Endothelial cell of umbilical vein (primary cell): ENCODE measurements around the gene RALGAPA1. TPM values are rescaled to one million over a fixed set of nuclear protein-coding genes. Genes with fewer than 3 reads are reported as not detected.

ENCODE experiments used
- BruUV-seq: library from RNA; stranded (reverse); fragments of 400-500 nt; replicated peaks from 2 replicates; lab custom pipeline; 2021; lab: Mats Ljungman, UMichigan
- CTCF ChIA-PET: fragments of 300-600, 350-600 bp; sonication (Branson Sonifier 250); formaldehyde crosslinking; loops from one replicate; lab custom pipeline; 2021; ENCODE audit warnings: antibody characterized with exemption, inconsistent platforms; lab: Charles Lee
- POLR2A ChIA-PET: fragments of 300-600, 350-600 bp; sonication (Branson Sonifier 250); formaldehyde crosslinking; loops from one replicate; lab custom pipeline; 2021; ENCODE audit warnings: antibody characterized with exemption, inconsistent platforms; lab: Charles Lee
- DNase-seq: peaks from one replicate; pipeline ENCODE4 v3.0.0-alpha.2; 2011; ENCODE audit warnings: low read depth, low spot score
- FAIRE-seq: peaks from 2 replicates; lab custom pipeline; 2011; peaks lifted over from hg19 to GRCh38; lab: Jason Lieb, UNC
- H2AFZ ChIP-seq: 2 replicates; pipeline ENCODE4 v1.6.0; 2012; ENCODE audit warnings: low read depth, low read length, control low read depth, inconsistent platforms
- H3K27ac ChIP-seq: 2 replicates; pipeline ENCODE4 v1.5.1; 2011; ENCODE audit warnings: low read depth, mild to moderate bottlenecking, control low read depth, low read length, moderate library complexity; ENCODE audit not compliant: insufficient read depth
- H3K27me3 ChIP-seq, 2 experiments: 2 replicates each; pipeline versions ENCODE4 v1.6.0 to v1.6.1; 2011; ENCODE audit warnings: low read length in 2 of 2, mixed read lengths in 1 of 2; ENCODE audit not compliant: control insufficient read depth in 2 of 2, insufficient read depth in 2 of 2
- H3K36me3 ChIP-seq, 2 experiments: 2 replicates in 1 of 2; 3 replicates in 1 of 2; pipeline ENCODE4 v1.5.1; 2011; ENCODE audit warnings: low read length in 2 of 2, mild to moderate bottlenecking in 1 of 2, moderate library complexity in 1 of 2; ENCODE audit not compliant: control insufficient read depth in 2 of 2, insufficient read depth in 2 of 2; ENCODE audit errors: extremely low read depth in 1 of 2
- H3K4me1 ChIP-seq: 3 replicates; pipeline ENCODE4 v1.5.1; 2011; ENCODE audit warnings: mild to moderate bottlenecking, low read length; ENCODE audit not compliant: control insufficient read depth, insufficient read depth; ENCODE audit errors: extremely low read depth
- H3K4me2 ChIP-seq: 2 replicates; pipeline ENCODE4 v1.6.1; 2011; ENCODE audit warnings: low read length, control low read depth, mixed read lengths; ENCODE audit not compliant: insufficient read depth
- H3K4me3 ChIP-seq, 3 experiments: fragments of 200-600 bp in 1 of 3; sonication (generic), shearing (Covaris generic) in 1 of 3; replicated peaks in 1 of 3; 2 replicates each; pipeline ENCODE4 v1.5.1; 2011 to 2016; ENCODE audit warnings: control low read depth in 3 of 3, low read length in 3 of 3, mild to moderate bottlenecking in 2 of 3, inconsistent platforms in 1 of 3, low read depth in 1 of 3, moderate library complexity in 1 of 3; ENCODE audit not compliant: insufficient read depth in 1 of 3
- H3K79me2 ChIP-seq: 2 replicates; pipeline ENCODE4 v1.6.0; 2012; ENCODE audit warnings: low read length, inconsistent platforms; ENCODE audit not compliant: control insufficient read depth, insufficient read depth
- H3K9ac ChIP-seq: replicated peaks from 2 replicates; pipeline ENCODE3; 2011; ENCODE audit warnings: low read length, control low read depth; ENCODE audit not compliant: insufficient read depth; ENCODE audit errors: extremely low read depth
- H3K9me1 ChIP-seq: replicated peaks from 3 replicates; pipeline ENCODE4 v1.6.0; 2011; ENCODE audit warnings: mild to moderate bottlenecking, low read length; ENCODE audit not compliant: control insufficient read depth, insufficient read depth; ENCODE audit errors: extremely low read depth
- H3K9me3 ChIP-seq: replicated peaks from 2 replicates; pipeline ENCODE4 v1.5.1; 2012; ENCODE audit warnings: low read length, inconsistent platforms; ENCODE audit not compliant: control insufficient read depth, insufficient read depth
- H4K20me1 ChIP-seq: replicated peaks from 2 replicates; pipeline ENCODE3; 2011; ENCODE audit warnings: mild to moderate bottlenecking, low read length; ENCODE audit not compliant: control insufficient read depth, insufficient read depth; ENCODE audit errors: extremely low read depth
- EZH2 ChIP-seq: IDR thresholded peaks from 2 replicates; pipeline ENCODE4 v1.6.1; 2012; ENCODE audit warnings: borderline replicate concordance, low read depth, mild to moderate bottlenecking, moderate library complexity, low read length, inconsistent platforms; ENCODE audit not compliant: severe bottlenecking
- FOS ChIP-seq: IDR thresholded peaks from 2 replicates; pipeline ENCODE4 v1.6.1; 2011; ENCODE audit warnings: mild to moderate bottlenecking, low read length, moderate library complexity, borderline replicate concordance; ENCODE audit not compliant: insufficient read depth
- GATA2 ChIP-seq: IDR thresholded peaks from 2 replicates; pipeline ENCODE4 v1.7.0; 2011; ENCODE audit warnings: low read depth, mild to moderate bottlenecking, moderate library complexity, mixed read lengths, low read length; ENCODE audit not compliant: insufficient read length, insufficient read depth
- JUN ChIP-seq: IDR thresholded peaks from 2 replicates; pipeline ENCODE4 v1.6.1; 2011; ENCODE audit warnings: borderline replicate concordance, low read depth; ENCODE audit not compliant: insufficient read length, insufficient read depth
- MAX ChIP-seq: IDR thresholded peaks from 2 replicates; pipeline ENCODE4 v1.6.1; 2011; ENCODE audit not compliant: insufficient read depth, insufficient read length
- MYC ChIP-seq: IDR thresholded peaks from one replicate; pipeline ENCODE4 v1.6.1; 2011; ENCODE audit warnings: mild to moderate bottlenecking, low read depth, low read length
- POLR2A ChIP-seq: IDR thresholded peaks from 2 replicates; pipeline ENCODE4 v1.6.1; 2012; ENCODE audit warnings: low read depth, mild to moderate bottlenecking, control low read depth, low read length
- POLR2AphosphoS5 ChIP-seq: IDR thresholded peaks from 2 replicates; pipeline ENCODE4 v1.6.1; 2012; ENCODE audit warnings: low read depth, mild to moderate bottlenecking, control low read depth, low read length, moderate library complexity; ENCODE audit not compliant: insufficient read depth
- dilution Hi-C: fragments of 300-500 bp; cut with MboI; formaldehyde crosslinking; loops from one replicate; pipeline ENCODE4 v1.15.0; 2019; ENCODE audit warnings: low sequenced_read_pairs; ENCODE audit not compliant: extremely low pct_ligation_motif_present
- intact Hi-C: fragments of 100-400 bp; cut with micrococcal nuclease; formaldehyde crosslinking; loops from one replicate; pipeline ENCODE4 v1.10.0; 2022
- polyA plus RNA-seq, 4 experiments: library from polyadenylated mRNA; depleted of rRNA in 3 of 4; stranded (reverse) in 3 of 4; unstranded in 1 of 4; fragments of >200 nt; gene quantifications; 2 replicates each; pipeline versions ENCODE4 v1.2.1 to v1.2.3, GENCODE V29; 2011 to 2012; ENCODE audit warnings: missing spikeins in 1 of 4
- total RNA-seq: library from RNA; stranded (reverse); gene quantifications from 2 replicates; pipeline ENCODE4 v1.2.3, GENCODE V29; 2021
- TF ChIP-seq, protein P1 (sequence below), 2 donors: IDR thresholded peaks; 1 replicate in 1 of 2; 2 replicates in 1 of 2; pipeline ENCODE4 v1.5.1; 2011; ENCODE audit warnings: low read length in 2 of 2, mild to moderate bottlenecking in 2 of 2, moderate library complexity in 2 of 2, control low read depth in 1 of 2, inconsistent platforms in 1 of 2, low read depth in 1 of 2; ENCODE audit not compliant: insufficient read depth in 1 of 2; ENCODE audit errors: extremely low read depth in 1 of 2

RALGAPA1 gene
- total and polyA plus RNA-seq, 2 donors (not counting 3 experiments of a cell fraction or from before 2014, with no cell fraction given): 6.1 to 30.9 TPM

DNA sequence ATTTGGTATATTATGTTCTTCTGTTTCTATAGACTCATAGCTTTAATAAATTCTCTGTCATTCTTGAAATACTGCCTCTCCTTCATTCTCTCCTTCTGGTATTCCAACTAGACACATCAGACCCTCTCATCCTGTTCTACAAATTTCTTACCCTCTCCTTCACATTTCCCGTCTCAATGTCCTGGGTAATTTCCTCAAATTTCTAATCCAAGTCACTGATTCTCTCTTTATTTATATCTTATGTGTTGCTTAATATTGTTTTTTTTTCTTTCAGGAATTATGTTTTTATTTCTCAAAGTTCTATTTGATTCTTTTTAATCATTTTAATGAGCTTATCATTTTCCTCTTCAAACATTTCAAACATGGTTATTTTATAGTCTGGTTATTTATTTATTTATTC is 94.0 kb downstream of the RALGAPA1 start:
- ChIA-PET CTCF (interaction anchor here (0.5 to 1.5 kb wide), 2 partner anchors 28 to 1187 kb away, joined by 3 read pairs; no protein-coding TSS in a partner anchor), POLR2A (no interaction called here)
- H3K27ac ChIP-seq: no peak overlapping the region
- H3K79me2 ChIP-seq: no peaks in the 10 kb centered on the region
- FAIRE-seq (no peak), DNase-seq (no peak)
- no peak overlapping the region for H3K4me2 ChIP-seq
- H3K36me3 ChIP-seq: no peaks in the 10 kb centered on the region
- TF ChIP-seq MAX: no peak
- no peak for TF ChIP-seq EZH2
- TF ChIP-seq GATA2: no peak
- no peak for TF ChIP-seq MYC
- TF ChIP-seq JUN: no peak
- TF ChIP-seq POLR2AphosphoS5: no peak
- TF ChIP-seq, protein P1, sequence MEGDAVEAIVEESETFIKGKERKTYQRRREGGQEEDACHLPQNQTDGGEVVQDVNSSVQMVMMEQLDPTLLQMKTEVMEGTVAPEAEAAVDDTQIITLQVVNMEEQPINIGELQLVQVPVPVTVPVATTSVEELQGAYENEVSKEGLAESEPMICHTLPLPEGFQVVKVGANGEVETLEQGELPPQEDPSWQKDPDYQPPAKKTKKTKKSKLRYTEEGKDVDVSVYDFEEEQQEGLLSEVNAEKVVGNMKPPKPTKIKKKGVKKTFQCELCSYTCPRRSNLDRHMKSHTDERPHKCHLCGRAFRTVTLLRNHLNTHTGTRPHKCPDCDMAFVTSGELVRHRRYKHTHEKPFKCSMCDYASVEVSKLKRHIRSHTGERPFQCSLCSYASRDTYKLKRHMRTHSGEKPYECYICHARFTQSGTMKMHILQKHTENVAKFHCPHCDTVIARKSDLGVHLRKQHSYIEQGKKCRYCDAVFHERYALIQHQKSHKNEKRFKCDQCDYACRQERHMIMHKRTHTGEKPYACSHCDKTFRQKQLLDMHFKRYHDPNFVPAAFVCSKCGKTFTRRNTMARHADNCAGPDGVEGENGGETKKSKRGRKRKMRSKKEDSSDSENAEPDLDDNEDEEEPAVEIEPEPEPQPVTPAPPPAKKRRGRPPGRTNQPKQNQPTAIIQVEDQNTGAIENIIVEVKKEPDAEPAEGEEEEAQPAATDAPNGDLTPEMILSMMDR (IDR thresholded peaks at IDR 0.05; ENCODE audit: extremely low read depth in 1 of 2, insufficient read depth in 1 of 2, low read depth in 1 of 2, low read length in 2 of 2): no peak
- no peak for TF ChIP-seq POLR2A
- no peak for TF ChIP-seq FOS
- intact Hi-C loops (no loop called here), dilution Hi-C loops (no loop called here)
- no peaks in the 10 kb centered on the region for H3K9me1 ChIP-seq
- no peaks in the 10 kb centered on the region for H3K27me3 ChIP-seq
- H2AFZ ChIP-seq: no peak overlapping the region
- H4K20me1 ChIP-seq: no peaks in the 10 kb centered on the region
- H3K4me3 ChIP-seq: no peak overlapping the region
- no peaks in the 10 kb centered on the region for H3K9me3 ChIP-seq
- H3K4me1 ChIP-seq: no peaks in the 10 kb centered on the region
- BruUV-seq: no TSS peak
- no peak overlapping the region for H3K9ac ChIP-seq
